Measurements from ENCODE around the gene PRR15. TPM values are rescaled to one million over a fixed set of nuclear protein-coding genes. Genes with fewer than 3 reads are reported as not detected.

Gene PRR15
- total and polyA plus RNA-seq, 2 experiments from 2014 or later = 4.3 to 4.9 TPM

GRCh38 chr7:29538389-29538788 is 25.2 kb upstream of the PRR15 start:
- DNase-seq (ENCODE audit: low read depth in 1 of 2, low spot score in 1 of 2) = peak; percentile 12 to 22
- H3K4me1 ChIP-seq (ENCODE audit: low read depth) = no peaks in the 10 kb centered on the region
- H3K27me3 ChIP-seq = no peaks in the 10 kb centered on the region
- H3K36me3 ChIP-seq = no peaks in the 10 kb centered on the region
- no peaks in the 10 kb centered on the region for H3K9me3 ChIP-seq (ENCODE audit: low read depth)
- H3K27ac ChIP-seq = no peak overlapping the region
- H3K4me3 ChIP-seq = no peak overlapping the region
- no peak for TF ChIP-seq CTCF (IDR thresholded peaks at IDR 0.05; ENCODE audit: low read depth, low read length)

- no peak overlapping the region for H3K27ac ChIP-seq
- no peak for DNase-seq (ENCODE audit: low read depth in 1 of 2, low spot score in 1 of 2)
- TF ChIP-seq CTCF (IDR thresholded peaks at IDR 0.05; ENCODE audit: low read depth, low read length) = no peak
Observed at GRCh38 chr7:29539471-29539870, 24.2 kb upstream of the PRR15 start.

GRCh38 chr7:29547421-29547820 is 16.2 kb upstream of the PRR15 start:
- H3K27me3 ChIP-seq = no peaks in the 10 kb centered on the region
- no peak for DNase-seq (ENCODE audit: low read depth in 1 of 2, low spot score in 1 of 2)
- TF ChIP-seq CTCF (IDR thresholded peaks at IDR 0.05; ENCODE audit: low read depth, low read length) = no peak
- H3K4me1 ChIP-seq (ENCODE audit: low read depth) = no peaks in the 10 kb centered on the region
- no peaks in the 10 kb centered on the region for H3K9me3 ChIP-seq (ENCODE audit: low read depth)
- H3K36me3 ChIP-seq = no peaks in the 10 kb centered on the region
- no peak overlapping the region for H3K4me3 ChIP-seq
- H3K27ac ChIP-seq = no peak overlapping the region

More at GRCh38 chr7:29539471-29539870, 24.2 kb upstream of the PRR15 start:
- Histone ChIP-seq H3K27me3 (no peaks in the 10 kb centered on the region), H3K4me1 (ENCODE audit: low read depth) (no peaks in the 10 kb centered on the region), H3K4me3 (no peak overlapping the region), H3K9me3 (ENCODE audit: low read depth) (no peaks in the 10 kb centered on the region), H3K36me3 (no peaks in the 10 kb centered on the region)

GRCh38 chr7:29548823-29549222 is 14.8 kb upstream of the PRR15 start:
- no peaks in the 10 kb centered on the region for H3K4me1 ChIP-seq (ENCODE audit: low read depth)
- H3K27me3 ChIP-seq = no peaks in the 10 kb centered on the region
- TF ChIP-seq CTCF (IDR thresholded peaks at IDR 0.05; ENCODE audit: low read depth, low read length) = no peak
- H3K4me3 ChIP-seq = no peak overlapping the region
- no peak for DNase-seq (ENCODE audit: low read depth in 1 of 2, low spot score in 1 of 2)
- no peaks in the 10 kb centered on the region for H3K9me3 ChIP-seq (ENCODE audit: low read depth)
- H3K36me3 ChIP-seq = no peaks in the 10 kb centered on the region
- H3K27ac ChIP-seq = no peak overlapping the region

DNA sequence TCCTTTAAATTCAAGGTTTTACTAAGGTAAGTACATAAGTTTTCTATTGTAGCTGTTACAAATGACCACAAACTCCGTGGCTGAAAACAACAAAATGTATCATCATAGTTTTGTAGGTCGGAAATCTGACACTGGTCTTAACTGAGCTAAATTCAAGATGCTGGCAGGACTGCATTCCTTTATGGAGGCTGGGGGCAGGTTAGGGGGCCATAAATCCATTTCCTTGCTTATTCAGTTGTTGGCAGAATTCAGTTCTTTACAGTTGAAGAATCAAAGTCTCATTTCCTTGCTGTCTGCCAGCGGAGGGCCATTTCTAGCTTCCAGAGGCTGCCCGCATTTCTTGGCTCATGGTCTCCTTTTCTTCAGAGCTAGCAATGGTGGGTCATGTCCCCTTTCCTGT is 11.2 kb upstream of the PRR15 start:
- no peaks in the 10 kb centered on the region for H3K27me3 ChIP-seq
- no peak for TF ChIP-seq CTCF (IDR thresholded peaks at IDR 0.05; ENCODE audit: low read depth, low read length)
- H3K9me3 ChIP-seq (ENCODE audit: low read depth) = no peaks in the 10 kb centered on the region
- H3K4me3 ChIP-seq = no peak overlapping the region
- no peaks in the 10 kb centered on the region for H3K36me3 ChIP-seq
- H3K4me1 ChIP-seq (ENCODE audit: low read depth) = no peaks in the 10 kb centered on the region
- H3K27ac ChIP-seq = no peak overlapping the region
- no peak for DNase-seq (ENCODE audit: low read depth in 1 of 2, low spot score in 1 of 2)

- Histone ChIP-seq H3K4me3 (no peak overlapping the region), H3K9me3 (ENCODE audit: low read depth) (no peaks in the 10 kb centered on the region), H3K27ac (no peak overlapping the region), H3K4me1 (ENCODE audit: low read depth) (peaks cover 8% of the 10 kb centered on the region), H3K27me3 (peaks cover under 1% of the 10 kb centered on the region), H3K36me3 (no peaks in the 10 kb centered on the region)
- TF ChIP-seq CTCF (IDR thresholded peaks at IDR 0.05; ENCODE audit: low read depth, low read length) = no peak
- DNase-seq (ENCODE audit: low read depth in 1 of 2, low spot score in 1 of 2) = no peak
Observed at GRCh38 chr7:29555061-29555460, 8.6 kb upstream of the PRR15 start.

Data from cardiac muscle cell (in vitro differentiated cells and primary cell).